ENCODE results near the gene RBM8A.
A peak's percentile ranks its signal among the peaks of the same experiment; 100 is the strongest.

Gene RBM8A

DNA sequence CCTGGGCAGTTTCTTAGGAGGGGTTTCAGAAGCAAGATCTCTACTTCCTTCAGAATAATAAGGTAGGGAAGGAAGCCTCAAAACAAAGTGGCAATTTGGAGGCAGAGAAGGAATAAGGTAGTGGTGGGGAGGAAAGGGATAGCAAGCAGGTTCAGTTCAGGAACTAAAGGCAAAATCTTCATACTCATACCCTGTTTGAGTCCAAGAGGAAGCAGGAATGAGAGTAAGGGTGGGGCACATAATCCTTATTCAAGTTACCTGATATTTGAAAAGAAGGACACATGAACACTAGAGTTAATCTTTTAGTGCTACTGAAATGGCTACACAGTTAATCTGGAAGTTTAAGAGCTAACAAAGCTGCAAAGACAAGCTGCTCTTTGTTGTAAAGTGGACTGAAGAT lies 8.4 kb upstream of the RBM8A start:
- TF ChIP-seq FOXM1 (IDR thresholded peaks at IDR 0.05; ENCODE audit: borderline replicate concordance, low read depth) (no peak), EGR1 (IDR thresholded peaks at IDR 0.05) (no peak), MAX (IDR thresholded peaks at IDR 0.05) (no peak), REST (IDR thresholded peaks at IDR 0.05; ENCODE audit: low read depth) (no peak), TEAD4 (IDR thresholded peaks at IDR 0.05) (no peak)
- TF ChIP-seq, protein P1, sequence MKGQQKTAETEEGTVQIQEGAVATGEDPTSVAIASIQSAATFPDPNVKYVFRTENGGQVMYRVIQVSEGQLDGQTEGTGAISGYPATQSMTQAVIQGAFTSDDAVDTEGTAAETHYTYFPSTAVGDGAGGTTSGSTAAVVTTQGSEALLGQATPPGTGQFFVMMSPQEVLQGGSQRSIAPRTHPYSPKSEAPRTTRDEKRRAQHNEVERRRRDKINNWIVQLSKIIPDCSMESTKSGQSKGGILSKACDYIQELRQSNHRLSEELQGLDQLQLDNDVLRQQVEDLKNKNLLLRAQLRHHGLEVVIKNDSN (IDR thresholded peaks at IDR 0.05), result no peak

- TF ChIP-seq TCF12 (IDR thresholded peaks at IDR 0.05; ENCODE audit: low read depth) (no peak), CREB1 (IDR thresholded peaks at IDR 0.05; ENCODE audit: low read depth) (no peak), TEAD4 (IDR thresholded peaks at IDR 0.05) (no peak), ZBTB7A (IDR thresholded peaks at IDR 0.05; ENCODE audit: low read depth) (no peak), EP300 (IDR thresholded peaks at IDR 0.05; ENCODE audit: borderline replicate concordance) (no peak), TAF1 (IDR thresholded peaks at IDR 0.05; ENCODE audit: low read depth) (no peak), CEBPB (IDR thresholded peaks at IDR 0.05) (no peak), RAD21 (IDR thresholded peaks at IDR 0.05; ENCODE audit: low read depth) (no peak), FOXM1 (IDR thresholded peaks at IDR 0.05; ENCODE audit: borderline replicate concordance, low read depth) (no peak)
Measured at GRCh38 chr1:145927916-145928643, 796 bp upstream of the RBM8A start.

DNA sequence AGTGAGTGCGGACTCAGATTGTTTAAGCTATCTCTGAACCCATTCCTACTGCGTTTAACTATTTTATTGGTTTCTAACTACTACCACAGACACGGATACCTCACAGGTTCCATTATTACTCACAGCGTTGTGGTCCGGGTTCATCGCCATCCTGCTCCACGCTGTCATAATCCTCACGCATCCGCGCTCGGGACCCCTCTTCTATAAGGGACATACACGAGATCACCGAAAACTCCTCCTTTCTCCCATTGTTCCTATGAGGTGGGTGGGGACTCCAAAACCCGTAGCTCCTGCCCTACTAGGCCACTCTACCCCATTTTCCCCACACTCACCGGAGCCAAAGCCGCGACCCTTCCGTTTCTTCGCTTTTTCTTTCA lies 610 bp downstream of the RBM8A start:
- TF ChIP-seq CREB1 (IDR thresholded peaks at IDR 0.05; ENCODE audit: low read depth), result no peak
- TF ChIP-seq EP300 (IDR thresholded peaks at IDR 0.05; ENCODE audit: borderline replicate concordance), result no peak
- no peak for TF ChIP-seq YY1 (IDR thresholded peaks at IDR 0.05; ENCODE audit: low read depth)
- TF ChIP-seq TEAD4 (IDR thresholded peaks at IDR 0.05), result no peak

GRCh38 chr1:145922266-145922665 lies 5.0 kb downstream of the RBM8A start:
- TF ChIP-seq EGR1 (IDR thresholded peaks at IDR 0.05) (no peak), CEBPB (IDR thresholded peaks at IDR 0.05) (no peak), ZBTB7A (IDR thresholded peaks at IDR 0.05; ENCODE audit: low read depth) (no peak), REST (IDR thresholded peaks at IDR 0.05; ENCODE audit: low read depth) (no peak), EP300 (IDR thresholded peaks at IDR 0.05; ENCODE audit: borderline replicate concordance) (no peak), TCF12 (IDR thresholded peaks at IDR 0.05; ENCODE audit: low read depth) (no peak), CREB1 (IDR thresholded peaks at IDR 0.05; ENCODE audit: low read depth) (no peak), FOXM1 (IDR thresholded peaks at IDR 0.05; ENCODE audit: borderline replicate concordance, low read depth) (no peak), YY1 (IDR thresholded peaks at IDR 0.05; ENCODE audit: low read depth) (no peak)
- TF ChIP-seq, protein P1 (IDR thresholded peaks at IDR 0.05), result no peak

DNA sequence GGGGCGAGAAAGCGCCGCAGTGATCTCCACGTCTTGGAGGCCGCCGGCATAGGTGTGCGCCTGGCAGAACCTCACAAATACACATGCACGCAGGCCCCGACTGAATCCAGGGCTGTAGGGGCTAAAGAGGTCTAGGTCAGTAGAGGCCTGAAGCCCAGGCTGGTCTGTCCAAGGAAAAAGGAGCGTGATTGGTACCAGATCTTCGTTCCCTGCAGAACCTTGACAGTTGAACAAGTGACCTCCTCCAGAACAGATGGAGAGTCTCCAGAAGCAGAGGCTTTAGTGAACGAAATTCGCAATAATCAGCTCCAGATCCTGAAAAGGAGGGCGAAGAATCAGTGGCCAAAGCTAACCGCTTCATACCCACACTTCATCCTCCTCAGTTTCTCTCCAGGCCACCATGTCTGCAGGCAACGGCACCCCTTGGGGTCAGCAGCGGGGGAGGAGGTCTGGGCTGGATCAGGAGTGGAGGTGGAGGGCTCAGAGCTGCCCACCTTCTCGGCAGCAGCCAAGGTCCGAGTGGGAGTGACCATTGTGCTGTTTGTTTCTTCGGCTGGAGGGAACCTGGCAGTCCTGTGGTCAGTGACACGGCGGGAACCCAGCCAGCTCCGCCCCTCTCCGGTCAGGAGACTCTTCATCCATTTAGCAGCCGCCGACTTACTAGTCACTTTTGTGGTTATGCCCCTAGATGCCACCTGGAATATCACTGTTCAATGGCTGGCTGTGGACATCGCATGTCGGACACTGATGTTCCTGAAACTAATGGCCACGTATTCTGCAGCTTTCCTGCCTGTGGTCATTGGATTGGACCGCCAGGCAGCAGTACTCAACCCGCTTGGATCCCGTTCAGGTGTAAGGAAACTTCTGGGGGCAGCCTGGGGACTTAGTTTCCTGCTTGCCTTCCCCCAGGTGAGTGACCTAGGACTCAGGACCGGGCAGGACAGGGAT lies 8.0 kb downstream of the RBM8A start:
- TF ChIP-seq NFIC (IDR thresholded peaks at IDR 0.05), result peak; percentile 37; the same call in 1 of the 2 replicates
- TF ChIP-seq REST (IDR thresholded peaks at IDR 0.05; ENCODE audit: low read depth), result no peak
- no peak for TF ChIP-seq ZBTB7A (IDR thresholded peaks at IDR 0.05; ENCODE audit: low read depth)
- no peak for TF ChIP-seq RAD21 (IDR thresholded peaks at IDR 0.05; ENCODE audit: low read depth)
- peak; percentile 41; the same call in 1 of the 2 replicates for TF ChIP-seq YY1 (IDR thresholded peaks at IDR 0.05; ENCODE audit: low read depth)
- peak; percentile 22; the same call in 1 of the 2 replicates for TF ChIP-seq MAX (IDR thresholded peaks at IDR 0.05)
- TF ChIP-seq, protein P1 (IDR thresholded peaks at IDR 0.05), result no peak
